Ishikawa (cell line): ENCODE data around the gene GPR21.

Experiments used
- CEBPB ChIP-seq: IDR thresholded peaks from 2 replicates; pipeline ENCODE4 v1.6.1; 2012
- CREB1 ChIP-seq: IDR thresholded peaks from 2 replicates; pipeline ENCODE4 v1.6.1; 2012; ENCODE audit warnings: low read depth
- EGR1 ChIP-seq: IDR thresholded peaks from 2 replicates; pipeline ENCODE4 v1.6.1; 2012
- EP300 ChIP-seq: IDR thresholded peaks from 2 replicates; pipeline ENCODE4 v1.6.1; 2012; ENCODE audit warnings: borderline replicate concordance
- FOXM1 ChIP-seq: IDR thresholded peaks from 2 replicates; pipeline ENCODE4 v1.6.1; 2012; ENCODE audit warnings: low read depth, borderline replicate concordance
- NFIC ChIP-seq: IDR thresholded peaks from 2 replicates; pipeline ENCODE4 v1.6.1; 2012
- RAD21 ChIP-seq: IDR thresholded peaks from 2 replicates; pipeline ENCODE4 v1.6.1; 2012; ENCODE audit warnings: low read depth
- TAF1 ChIP-seq: IDR thresholded peaks from 2 replicates; pipeline ENCODE4 v1.6.1; 2012; ENCODE audit warnings: low read depth, mild to moderate bottlenecking
- TCF12 ChIP-seq: IDR thresholded peaks from 2 replicates; pipeline ENCODE4 v1.6.1; 2012; ENCODE audit warnings: low read depth
- TEAD4 ChIP-seq: IDR thresholded peaks from 2 replicates; pipeline ENCODE4 v1.6.1; 2012
- USF1 ChIP-seq: IDR thresholded peaks from 2 replicates; pipeline ENCODE4 v1.6.1; 2012
- YY1 ChIP-seq: IDR thresholded peaks from 2 replicates; pipeline ENCODE4 v1.6.1; 2012; ENCODE audit warnings: low read depth
- ZBTB7A ChIP-seq: IDR thresholded peaks from 2 replicates; pipeline ENCODE4 v1.6.1; 2012; ENCODE audit warnings: low read depth
- TF ChIP-seq, protein P1 (sequence below): IDR thresholded peaks from 2 replicates; pipeline ENCODE4 v1.6.1; 2012; ENCODE audit warnings: low read depth, mild to moderate bottlenecking
- TF ChIP-seq, protein P2 (sequence below): IDR thresholded peaks from 2 replicates; pipeline ENCODE4 v1.6.1; 2012

GPR21 gene

GRCh38 chr9:123026425-123026824 lies 7.0 kb upstream of the GPR21 start:
- TF ChIP-seq, protein P1, sequence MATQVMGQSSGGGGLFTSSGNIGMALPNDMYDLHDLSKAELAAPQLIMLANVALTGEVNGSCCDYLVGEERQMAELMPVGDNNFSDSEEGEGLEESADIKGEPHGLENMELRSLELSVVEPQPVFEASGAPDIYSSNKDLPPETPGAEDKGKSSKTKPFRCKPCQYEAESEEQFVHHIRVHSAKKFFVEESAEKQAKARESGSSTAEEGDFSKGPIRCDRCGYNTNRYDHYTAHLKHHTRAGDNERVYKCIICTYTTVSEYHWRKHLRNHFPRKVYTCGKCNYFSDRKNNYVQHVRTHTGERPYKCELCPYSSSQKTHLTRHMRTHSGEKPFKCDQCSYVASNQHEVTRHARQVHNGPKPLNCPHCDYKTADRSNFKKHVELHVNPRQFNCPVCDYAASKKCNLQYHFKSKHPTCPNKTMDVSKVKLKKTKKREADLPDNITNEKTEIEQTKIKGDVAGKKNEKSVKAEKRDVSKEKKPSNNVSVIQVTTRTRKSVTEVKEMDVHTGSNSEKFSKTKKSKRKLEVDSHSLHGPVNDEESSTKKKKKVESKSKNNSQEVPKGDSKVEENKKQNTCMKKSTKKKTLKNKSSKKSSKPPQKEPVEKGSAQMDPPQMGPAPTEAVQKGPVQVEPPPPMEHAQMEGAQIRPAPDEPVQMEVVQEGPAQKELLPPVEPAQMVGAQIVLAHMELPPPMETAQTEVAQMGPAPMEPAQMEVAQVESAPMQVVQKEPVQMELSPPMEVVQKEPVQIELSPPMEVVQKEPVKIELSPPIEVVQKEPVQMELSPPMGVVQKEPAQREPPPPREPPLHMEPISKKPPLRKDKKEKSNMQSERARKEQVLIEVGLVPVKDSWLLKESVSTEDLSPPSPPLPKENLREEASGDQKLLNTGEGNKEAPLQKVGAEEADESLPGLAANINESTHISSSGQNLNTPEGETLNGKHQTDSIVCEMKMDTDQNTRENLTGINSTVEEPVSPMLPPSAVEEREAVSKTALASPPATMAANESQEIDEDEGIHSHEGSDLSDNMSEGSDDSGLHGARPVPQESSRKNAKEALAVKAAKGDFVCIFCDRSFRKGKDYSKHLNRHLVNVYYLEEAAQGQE, result no peak

GRCh38 chr9:123027517-123027916 lies 6.0 kb upstream of the GPR21 start:
- TF ChIP-seq YY1, result no peak
- TF ChIP-seq, protein P2, sequence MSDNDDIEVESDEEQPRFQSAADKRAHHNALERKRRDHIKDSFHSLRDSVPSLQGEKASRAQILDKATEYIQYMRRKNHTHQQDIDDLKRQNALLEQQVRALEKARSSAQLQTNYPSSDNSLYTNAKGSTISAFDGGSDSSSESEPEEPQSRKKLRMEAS, result no peak
- TF ChIP-seq ZBTB7A, result no peak
- no peak for TF ChIP-seq CREB1
- no peak for TF ChIP-seq NFIC
- TF ChIP-seq CEBPB, result no peak
- TF ChIP-seq USF1, result no peak
- no peak for TF ChIP-seq TCF12
- TF ChIP-seq EGR1, result no peak
- no peak for TF ChIP-seq EP300
- no peak for TF ChIP-seq TAF1
- TF ChIP-seq, protein P1, result no peak
- TF ChIP-seq RAD21, result no peak
- TF ChIP-seq FOXM1, result no peak
- no peak for TF ChIP-seq TEAD4

- TF ChIP-seq TCF12, result no peak
- no peak for TF ChIP-seq TEAD4
- TF ChIP-seq EGR1, result no peak
- no peak for TF ChIP-seq YY1
- no peak for TF ChIP-seq FOXM1
- TF ChIP-seq ZBTB7A, result no peak
- TF ChIP-seq, protein P1, result no peak
- TF ChIP-seq TAF1, result no peak
- no peak for TF ChIP-seq NFIC
- no peak for TF ChIP-seq RAD21
- no peak for TF ChIP-seq USF1
Observed at GRCh38 chr9:123028136-123028535, 5.3 kb upstream of the GPR21 start.

- TF ChIP-seq TAF1 (no peak), TEAD4 (no peak), EGR1 (no peak)
Observed at GRCh38 chr9:123028973-123029372, 4.5 kb upstream of the GPR21 start.

- TF ChIP-seq NFIC (no peak), EGR1 (no peak), USF1 (no peak), TAF1 (no peak), YY1 (no peak), TCF12 (no peak), EP300 (no peak), RAD21 (no peak), ZBTB7A (no peak), FOXM1 (no peak), CEBPB (no peak), CREB1 (no peak), TEAD4 (no peak)
- TF ChIP-seq, protein P2, result no peak
- TF ChIP-seq, protein P1, result no peak
Observed at GRCh38 chr9:123031963-123032362, 1.5 kb upstream of the GPR21 start.
